Astrocyte (in vitro differentiated cells and primary cell): Measurements from ENCODE around the gene ATXN1. TPM values are rescaled to one million over a fixed set of nuclear protein-coding genes. Genes with fewer than 3 reads are reported as not detected.

Experiments
- DNase-seq: peaks from one replicate; pipeline ENCODE4 v3.0.0-alpha.2; 2010; ENCODE audit warnings: low read depth
- FAIRE-seq: peaks from 2 replicates; lab custom pipeline; 2011; peaks lifted over from hg19 to GRCh38; lab: Jason Lieb, UNC
- H2AFZ ChIP-seq: 2 replicates; pipeline ENCODE4 v1.6.0; 2012; ENCODE audit warnings: low read depth, low read length, inconsistent platforms
- H3K27ac ChIP-seq: 2 replicates; pipeline ENCODE4 v1.5.1; 2011; ENCODE audit warnings: low read depth, low read length, inconsistent platforms
- H3K27me3 ChIP-seq: 2 replicates; pipeline ENCODE4 v1.6.0; 2011; ENCODE audit warnings: low read length, inconsistent platforms; ENCODE audit not compliant: insufficient read depth
- H3K36me3 ChIP-seq: 2 replicates; pipeline ENCODE4 v1.5.1; 2011; ENCODE audit warnings: low read length, inconsistent platforms; ENCODE audit not compliant: insufficient read depth
- H3K4me1 ChIP-seq: 2 replicates; pipeline ENCODE4 v1.5.1; 2011; ENCODE audit warnings: low read length, inconsistent platforms; ENCODE audit not compliant: insufficient read depth
- H3K4me2 ChIP-seq: 2 replicates; pipeline ENCODE4 v1.6.0; 2012; ENCODE audit warnings: low read length, inconsistent platforms
- H3K4me3 ChIP-seq: 2 replicates; pipeline ENCODE4 v1.5.1; 2011; ENCODE audit warnings: low read depth, mild to moderate bottlenecking, low read length, inconsistent platforms; ENCODE audit not compliant: insufficient read depth
- H3K79me2 ChIP-seq: 2 replicates; pipeline ENCODE4 v1.6.0; 2012; ENCODE audit warnings: mild to moderate bottlenecking, low read length, inconsistent platforms; ENCODE audit not compliant: insufficient read depth
- H3K9ac ChIP-seq: 2 replicates; pipeline ENCODE4 v1.6.0; 2012; ENCODE audit warnings: mild to moderate bottlenecking, low read length, inconsistent platforms
- H3K9me3 ChIP-seq: 2 replicates; pipeline ENCODE4 v1.5.1; 2012; ENCODE audit warnings: low read depth, mild to moderate bottlenecking, low read length, inconsistent platforms; ENCODE audit not compliant: insufficient read depth
- H4K20me1 ChIP-seq: 2 replicates; pipeline ENCODE4 v1.6.0; 2012; ENCODE audit warnings: low read length, inconsistent platforms; ENCODE audit not compliant: insufficient read depth
- H3K27ac Mint-ChIP-seq: one replicate; pipeline ENCODE4 v1.8.0; 2021; ENCODE audit warnings: mild to moderate bottlenecking, mixed read lengths; ENCODE audit not compliant: unreplicated experiment
- H3K27me3 Mint-ChIP-seq: one replicate; pipeline ENCODE4 v1.8.0; 2021; ENCODE audit warnings: low read depth, mixed read lengths; ENCODE audit not compliant: unreplicated experiment
- H3K36me3 Mint-ChIP-seq: one replicate; pipeline ENCODE4 v1.8.0; 2021; ENCODE audit warnings: low read depth, mixed read lengths; ENCODE audit not compliant: unreplicated experiment
- H3K4me1 Mint-ChIP-seq: one replicate; pipeline ENCODE4 v1.8.0; 2021; ENCODE audit warnings: low read depth, mixed read lengths; ENCODE audit not compliant: unreplicated experiment
- H3K4me3 Mint-ChIP-seq: one replicate; pipeline ENCODE4 v1.8.0; 2021; ENCODE audit warnings: mild to moderate bottlenecking, moderate library complexity, mixed read lengths; ENCODE audit not compliant: unreplicated experiment
- H3K9me3 Mint-ChIP-seq: one replicate; pipeline ENCODE4 v1.8.0; 2021; ENCODE audit warnings: mild to moderate bottlenecking, mixed read lengths; ENCODE audit not compliant: unreplicated experiment
- CTCF ChIP-seq: IDR thresholded peaks from 2 replicates; pipeline ENCODE4 v1.5.1; 2011; ENCODE audit warnings: low read depth, mild to moderate bottlenecking, inconsistent platforms, low read length, moderate library complexity; ENCODE audit not compliant: insufficient read depth
- EZH2 ChIP-seq: IDR thresholded peaks from 2 replicates; pipeline ENCODE4 v1.6.1; 2012; ENCODE audit warnings: mild to moderate bottlenecking, low read length, inconsistent platforms; ENCODE audit not compliant: insufficient read depth
- total RNA-seq: library from RNA; stranded (reverse); gene quantifications from 2 replicates; pipeline ENCODE4 v1.2.1, GENCODE V29; 2021

The ATXN1 gene
- total RNA-seq, 1 donor from 2014 or later, result 70.9 TPM

DNA sequence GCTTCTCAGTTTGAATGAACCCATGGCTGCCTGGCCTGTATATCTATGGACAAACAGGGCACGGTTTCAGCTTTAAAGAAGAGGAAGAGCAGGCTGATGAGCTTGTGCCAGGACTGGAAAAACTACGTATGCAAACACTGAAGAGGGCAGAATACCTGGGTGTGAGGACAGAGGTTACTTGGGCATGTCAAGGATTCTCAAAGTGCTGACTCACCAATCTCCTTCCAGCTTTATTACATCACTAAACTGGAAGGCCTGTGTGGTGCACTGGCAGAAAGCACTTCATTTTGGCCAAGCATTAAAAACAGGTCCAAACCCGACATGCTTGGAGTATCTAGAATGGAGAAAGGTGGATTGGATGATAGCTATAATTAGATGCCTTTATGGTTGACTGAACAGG is 427.7 kb downstream of the ATXN1 start:
- H3K4me1 Mint-ChIP-seq, result peaks cover 44% of the 10 kb centered on the region
- Histone ChIP-seq H2AFZ (no peak overlapping the region), H3K27ac (no peak overlapping the region), H3K9me3 (no peaks in the 10 kb centered on the region), H3K9ac (peak overlapping the region; percentile 8), H3K27me3 (no peaks in the 10 kb centered on the region), H3K36me3 (no peaks in the 10 kb centered on the region), H3K4me3 (no peak overlapping the region), H3K79me2 (peaks cover 5% of the 10 kb centered on the region), H3K4me2 (no peak overlapping the region), H4K20me1 (peaks cover 14% of the 10 kb centered on the region), H3K4me1 (peaks cover 49% of the 10 kb centered on the region)
- FAIRE-seq, result no peak
- H3K4me3 Mint-ChIP-seq, result no peak overlapping the region
- no peaks in the 10 kb centered on the region for H3K27me3 Mint-ChIP-seq
- no peaks in the 10 kb centered on the region for H3K9me3 Mint-ChIP-seq
- H3K27ac Mint-ChIP-seq, result peak overlapping the region; percentile 79
- peaks cover 6% of the 10 kb centered on the region for H3K36me3 Mint-ChIP-seq
- DNase-seq, result peak; percentile 85
- TF ChIP-seq EZH2 (no peak), CTCF (no peak)

- H3K27ac Mint-ChIP-seq, result no peak overlapping the region
- no peak for DNase-seq
- no peak overlapping the region for H2AFZ ChIP-seq
- H3K9me3 Mint-ChIP-seq, result no peaks in the 10 kb centered on the region
- no peaks in the 10 kb centered on the region for H3K27me3 Mint-ChIP-seq
- peak overlapping the region; percentile 75 for H3K4me2 ChIP-seq
- H3K79me2 ChIP-seq, result peaks cover 5% of the 10 kb centered on the region
- peaks cover 12% of the 10 kb centered on the region for H3K36me3 Mint-ChIP-seq
- no peak for FAIRE-seq
- TF ChIP-seq EZH2, result no peak
- TF ChIP-seq CTCF, result peak; percentile 91
- no peaks in the 10 kb centered on the region for H3K27me3 ChIP-seq
- H3K4me3 ChIP-seq, result peak overlapping the region; percentile 6
- H3K27ac ChIP-seq, result peak overlapping the region; percentile 34
- H3K9ac ChIP-seq, result peak overlapping the region; percentile 65
- no peaks in the 10 kb centered on the region for H3K36me3 ChIP-seq
- H3K4me1 Mint-ChIP-seq, result peaks cover 38% of the 10 kb centered on the region
- peaks cover 14% of the 10 kb centered on the region for H4K20me1 ChIP-seq
- no peak overlapping the region for H3K4me3 Mint-ChIP-seq
- H3K4me1 ChIP-seq, result peaks cover 34% of the 10 kb centered on the region
- no peaks in the 10 kb centered on the region for H3K9me3 ChIP-seq
Observed at GRCh38 chr6:16332175-16332542, 429.1 kb downstream of the ATXN1 start.

GRCh38 chr6:16331384-16332174 is 429.7 kb downstream of the ATXN1 start:
- peaks cover 29% of the 10 kb centered on the region for H3K4me1 ChIP-seq
- peak overlapping the region; percentile 75 for H3K4me2 ChIP-seq
- Mint-ChIP-seq H3K27ac (no peak overlapping the region), H3K27me3 (no peaks in the 10 kb centered on the region), H3K9me3 (no peaks in the 10 kb centered on the region), H3K4me3 (no peak overlapping the region), H3K4me1 (peaks cover 33% of the 10 kb centered on the region), H3K36me3 (peaks cover 13% of the 10 kb centered on the region)
- H4K20me1 ChIP-seq, result peaks cover 14% of the 10 kb centered on the region
- no peaks in the 10 kb centered on the region for H3K9me3 ChIP-seq
- peak overlapping the region; percentile 65 for H3K9ac ChIP-seq
- peaks cover 5% of the 10 kb centered on the region for H3K79me2 ChIP-seq
- H3K4me3 ChIP-seq, result peak overlapping the region; percentile 6
- TF ChIP-seq EZH2 (no peak), CTCF (peak; percentile 98)
- no peak overlapping the region for H2AFZ ChIP-seq
- H3K27me3 ChIP-seq, result no peaks in the 10 kb centered on the region
- DNase-seq (peak; percentile 59), FAIRE-seq (no peak)
- no peaks in the 10 kb centered on the region for H3K36me3 ChIP-seq
- H3K27ac ChIP-seq, result peak overlapping the region; percentile 34
